Esophagus muscularis mucosa (tissue), 3 donors: ENCODE measurements around the gene MAPK13.

Experiments used
- POLR2A ChIP-seq: fragments of 450-650 bp; IDR thresholded peaks from one replicate; pipeline ENCODE4 v1.6.1; 2017; ENCODE audit warnings: antibody characterized with exemption, moderate library complexity, mild to moderate bottlenecking, low read depth
- POLR2AphosphoS5 ChIP-seq, 2 donors: sonication (generic); formaldehyde crosslinking; IDR thresholded peaks; one replicate each; pipeline ENCODE4 v1.6.1; 2017; ENCODE audit warnings: antibody characterized with exemption in 2 of 2
- TF ChIP-seq, protein P1 (sequence below), 3 experiments: fragments of 200-600 bp in 2 of 3; fragments of 450-650 bp in 1 of 3; sonication (generic) in 2 of 3; IDR thresholded peaks; one replicate each; pipeline ENCODE4 v1.5.1; 2017 to 2019; ENCODE audit warnings: antibody characterized with exemption in 3 of 3, mild to moderate bottlenecking in 2 of 3, moderate library complexity in 1 of 3

DNA sequence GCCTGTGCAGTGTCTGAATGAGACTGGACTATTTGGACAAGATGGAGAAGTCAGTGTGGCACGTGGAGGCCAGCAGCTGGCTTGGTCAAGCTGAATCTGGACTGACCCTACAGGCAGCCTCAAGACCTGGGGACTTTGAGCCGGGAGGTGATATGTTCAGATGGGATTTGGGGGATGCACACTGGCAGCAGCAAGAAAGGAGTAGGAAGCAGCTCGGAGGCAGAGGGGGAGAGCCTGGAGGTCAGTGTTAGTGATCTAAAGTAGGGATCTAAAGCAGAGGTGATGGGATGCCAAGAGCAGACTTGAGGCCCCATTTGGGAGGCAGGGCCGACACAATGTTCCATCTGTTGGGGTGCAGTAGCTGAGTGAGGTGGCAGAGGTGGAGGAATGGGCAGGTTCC lies 2.8 kb downstream of the MAPK13 start:
- TF ChIP-seq POLR2A (no peak), POLR2AphosphoS5 (IDR thresholded peaks at IDR 0.05) (no peak)
- TF ChIP-seq, protein P1, sequence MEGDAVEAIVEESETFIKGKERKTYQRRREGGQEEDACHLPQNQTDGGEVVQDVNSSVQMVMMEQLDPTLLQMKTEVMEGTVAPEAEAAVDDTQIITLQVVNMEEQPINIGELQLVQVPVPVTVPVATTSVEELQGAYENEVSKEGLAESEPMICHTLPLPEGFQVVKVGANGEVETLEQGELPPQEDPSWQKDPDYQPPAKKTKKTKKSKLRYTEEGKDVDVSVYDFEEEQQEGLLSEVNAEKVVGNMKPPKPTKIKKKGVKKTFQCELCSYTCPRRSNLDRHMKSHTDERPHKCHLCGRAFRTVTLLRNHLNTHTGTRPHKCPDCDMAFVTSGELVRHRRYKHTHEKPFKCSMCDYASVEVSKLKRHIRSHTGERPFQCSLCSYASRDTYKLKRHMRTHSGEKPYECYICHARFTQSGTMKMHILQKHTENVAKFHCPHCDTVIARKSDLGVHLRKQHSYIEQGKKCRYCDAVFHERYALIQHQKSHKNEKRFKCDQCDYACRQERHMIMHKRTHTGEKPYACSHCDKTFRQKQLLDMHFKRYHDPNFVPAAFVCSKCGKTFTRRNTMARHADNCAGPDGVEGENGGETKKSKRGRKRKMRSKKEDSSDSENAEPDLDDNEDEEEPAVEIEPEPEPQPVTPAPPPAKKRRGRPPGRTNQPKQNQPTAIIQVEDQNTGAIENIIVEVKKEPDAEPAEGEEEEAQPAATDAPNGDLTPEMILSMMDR (IDR thresholded peaks at IDR 0.05) = no peak
